HG03159 (cell line): ENCODE data around the gene ARL8B.
"Not testable (repeated sequence)": the region's sequence is repeated elsewhere in the genome, so short reads cannot be mapped to it uniquely, and the experiment has no call there.

ENCODE experiments used
- ATAC-seq: cut with Tn5 transposase; IDR thresholded peaks from one replicate; pipeline ENCODE4 v1.9.1; 2021; ENCODE audit warnings: mild to moderate bottlenecking, moderate library complexity; ENCODE audit not compliant: unreplicated experiment

The ARL8B gene

DNA sequence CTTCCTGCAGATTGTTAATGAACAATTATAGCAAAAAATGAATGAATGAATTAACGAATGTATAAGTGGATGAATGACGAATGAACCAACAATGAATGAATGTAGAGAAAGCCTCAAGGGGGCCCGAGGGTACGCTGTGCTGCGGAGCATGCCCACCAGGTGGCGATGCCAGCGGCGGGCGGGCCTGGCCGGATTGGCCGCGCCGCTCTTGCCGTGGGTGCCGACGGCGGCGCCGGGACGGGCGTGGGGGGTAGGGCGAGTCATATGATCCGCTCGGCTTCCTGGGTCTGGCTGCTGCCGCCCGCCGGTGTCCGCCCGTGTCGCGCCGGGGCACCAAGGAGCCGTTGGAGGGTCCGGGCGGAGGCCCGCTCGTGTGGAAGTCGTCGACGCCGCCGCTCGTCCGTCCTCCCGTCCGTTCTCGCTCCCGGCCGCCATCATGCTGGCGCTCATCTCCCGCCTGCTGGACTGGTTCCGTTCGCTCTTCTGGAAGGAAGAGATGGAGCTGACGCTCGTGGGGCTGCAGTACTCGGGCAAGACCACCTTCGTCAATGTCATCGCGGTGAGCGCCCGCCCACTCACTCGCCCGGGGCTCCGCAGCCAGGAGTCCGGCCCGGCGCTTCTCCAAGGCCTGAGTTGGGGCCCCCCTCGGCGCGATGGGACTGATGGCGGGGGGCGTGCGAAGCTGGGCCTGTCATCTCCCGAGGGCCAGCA is at the start of gene ARL8B:
Gene ARL8B (plus strand): TSS at position 263 of the 711 bp plus-strand sequence. CDS start 174 bp downstream, at position 437.
- ATAC-seq, result peak; percentile 94

DNA sequence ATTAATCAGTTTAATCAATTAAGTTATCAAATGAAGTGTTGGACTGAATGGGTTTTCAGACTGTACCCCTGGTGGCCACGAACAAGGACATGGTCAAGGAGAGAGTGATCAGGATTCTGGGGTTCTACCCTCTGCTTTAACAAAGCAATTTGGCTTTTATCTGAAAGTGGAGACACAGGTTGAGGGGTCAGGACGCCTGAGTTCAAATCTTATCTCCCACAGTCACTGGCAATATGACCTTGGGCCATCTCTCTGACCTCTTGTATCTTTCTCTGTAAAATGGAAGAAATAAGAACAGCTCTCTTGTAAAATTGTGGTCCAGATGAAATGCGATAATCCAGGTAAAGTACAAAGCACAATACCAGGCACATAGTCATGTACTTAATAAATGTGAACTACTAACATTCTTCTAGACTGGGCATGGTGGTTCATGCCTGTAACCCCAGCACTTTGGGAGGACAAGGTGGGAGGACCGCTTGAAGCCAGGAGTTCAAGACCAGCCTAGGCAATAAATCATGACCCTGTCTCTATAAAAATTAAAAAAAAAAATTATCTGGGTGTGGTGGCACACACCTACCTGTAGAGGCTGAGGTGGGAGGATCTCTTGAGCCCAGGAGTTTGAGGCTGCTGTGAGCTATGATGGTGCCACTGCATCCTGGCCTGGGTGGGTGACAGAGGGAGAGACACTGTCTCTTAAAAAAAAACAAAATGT is 48.6 kb upstream of the ARL8B start:
- ATAC-seq, result no peak

- no peak for ATAC-seq
Observed at GRCh38 chr3:5078151-5078550, 43.9 kb upstream of the ARL8B start.

GRCh38 chr3:5079761-5080160 is 42.3 kb upstream of the ARL8B start:
- no peak for ATAC-seq

- no peak for ATAC-seq
Observed at GRCh38 chr3:5080779-5081550, 41.1 kb upstream of the ARL8B start.

GRCh38 chr3:5081973-5082788 is 39.9 kb upstream of the ARL8B start:
- ATAC-seq, result not testable (repeated sequence)

GRCh38 chr3:5082789-5083115 is 39.3 kb upstream of the ARL8B start:
- ATAC-seq, result no peak

GRCh38 chr3:5084224-5084623 is 37.9 kb upstream of the ARL8B start:
- ATAC-seq, result no peak

- ATAC-seq, result no peak
Observed at GRCh38 chr3:5086708-5087107, 35.4 kb upstream of the ARL8B start.

DNA sequence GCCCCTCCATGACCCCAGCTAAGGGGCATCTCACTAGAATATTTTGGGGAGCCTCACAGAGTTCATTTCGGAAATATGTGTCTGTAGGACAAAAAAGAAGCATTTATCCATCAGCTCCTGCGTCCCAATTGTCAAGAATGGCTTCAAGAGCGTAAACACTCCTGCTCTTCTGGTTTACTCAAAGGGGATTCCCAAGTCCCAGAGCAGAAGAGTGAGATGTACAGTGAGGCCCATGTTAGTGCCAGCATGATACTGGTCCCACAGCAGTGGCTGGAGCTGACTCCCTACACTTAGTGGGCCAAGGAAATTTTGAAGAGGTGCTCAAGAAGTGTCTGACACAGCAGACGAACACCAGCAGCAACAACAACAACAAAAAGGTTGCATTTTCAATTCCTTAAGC is 34.9 kb upstream of the ARL8B start:
- no peak for ATAC-seq

DNA sequence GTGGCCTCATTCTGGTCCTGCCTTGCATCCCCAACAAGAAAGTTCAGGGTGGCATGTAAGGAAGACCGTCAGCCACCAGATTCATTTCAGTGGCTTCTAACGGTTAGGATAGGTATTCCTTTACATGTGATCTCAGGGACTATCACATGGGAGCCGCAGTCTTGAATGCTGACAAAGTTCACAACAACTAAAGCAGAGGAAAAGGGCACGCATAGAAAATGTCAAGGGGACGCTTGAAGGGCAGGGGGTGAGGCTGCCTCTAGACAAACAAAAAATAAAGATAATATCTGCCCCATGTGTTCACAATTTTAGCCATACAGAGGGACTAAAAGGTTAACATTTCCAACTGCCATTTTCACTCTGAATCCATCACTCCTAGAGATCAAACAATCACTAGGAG is 31.9 kb upstream of the ARL8B start:
- no peak for ATAC-seq

DNA sequence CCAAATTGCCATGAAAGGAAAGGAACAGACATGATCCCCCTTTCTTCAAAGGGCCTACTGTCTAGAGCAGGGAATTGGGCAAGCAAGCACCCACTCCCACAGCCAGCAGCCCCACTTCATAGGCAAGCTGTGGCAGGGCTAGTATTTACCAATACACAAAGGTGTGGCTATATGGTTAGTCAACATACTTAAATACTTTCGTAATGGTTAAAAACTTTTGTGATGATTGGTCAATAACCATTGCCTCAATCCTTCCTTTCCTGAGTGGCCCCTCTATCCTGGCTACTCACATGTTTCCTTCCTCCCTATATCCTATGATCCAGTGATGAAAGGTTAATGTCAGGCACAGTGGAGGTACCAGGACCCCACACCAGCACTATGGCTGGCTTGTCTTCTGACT is 30.1 kb upstream of the ARL8B start:
- ATAC-seq, result no peak

- no peak for ATAC-seq
Observed at GRCh38 chr3:5093731-5094130, 28.4 kb upstream of the ARL8B start.

- no peak for ATAC-seq
Observed at GRCh38 chr3:5095886-5096285, 26.2 kb upstream of the ARL8B start.

- no peak for ATAC-seq
Observed at GRCh38 chr3:5096336-5097008, 25.6 kb upstream of the ARL8B start.

GRCh38 chr3:5098346-5098745 is 23.7 kb upstream of the ARL8B start:
- ATAC-seq, result no peak

DNA sequence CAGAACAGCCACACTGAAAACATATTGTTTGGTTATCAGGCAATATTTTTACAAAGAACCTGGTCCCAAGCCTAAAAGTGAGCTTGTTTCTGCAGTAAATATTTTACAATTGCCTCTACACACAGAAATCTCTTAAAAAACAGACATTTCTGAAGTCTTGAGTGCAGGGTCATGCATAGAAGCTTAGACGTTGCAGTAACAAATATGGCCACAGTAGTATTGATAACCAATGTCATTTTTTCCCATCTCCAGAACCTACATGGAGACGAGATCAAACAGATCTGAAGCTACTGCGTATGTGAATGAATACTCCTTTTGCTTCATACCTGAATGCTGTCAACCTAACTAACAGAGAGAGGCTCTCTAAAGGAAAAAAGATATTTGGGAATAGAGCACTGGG is 19.6 kb upstream of the ARL8B start:
- ATAC-seq, result no peak

- no peak for ATAC-seq
Observed at GRCh38 chr3:5103743-5104142, 18.3 kb upstream of the ARL8B start.

GRCh38 chr3:5105050-5105449 is 17.0 kb upstream of the ARL8B start:
- ATAC-seq, result no peak

- not testable (repeated sequence) for ATAC-seq
Observed at GRCh38 chr3:5106371-5106770, 15.7 kb upstream of the ARL8B start.
